22Rv1 (cell line): Measurements from ENCODE around the gene TCF4.

ENCODE experiments used
- CTCF ChIP-seq: fragments of 450-650 bp; IDR thresholded peaks from 2 replicates; pipeline ENCODE4 v1.5.1; 2017; ENCODE audit warnings: mild to moderate bottlenecking
- ZFX ChIP-seq: fragments of 450-650 bp; IDR thresholded peaks from 2 replicates; pipeline ENCODE4 v1.6.1; 2017; ENCODE audit warnings: antibody characterized with exemption, borderline replicate concordance

GRCh38 chr18:55508651-55509050 is 79.3 kb downstream of the TCF4 start:
- TF ChIP-seq CTCF (no peak), ZFX (no peak)
